GM19324 (cell line): ENCODE data around the gene TTC31.
"Not testable (repeated sequence)": the region's sequence is repeated elsewhere in the genome, so short reads cannot be mapped to it uniquely, and the experiment has no call there.

ENCODE experiments used
- ATAC-seq: cut with Tn5 transposase; IDR thresholded peaks from one replicate; pipeline ENCODE4 v1.9.1; 2021; ENCODE audit warnings: mild to moderate bottlenecking, moderate library complexity; ENCODE audit not compliant: unreplicated experiment, low FRiP score

TTC31 gene

GRCh38 chr2:74457129-74457548 lies 25.7 kb upstream of the TTC31 start:
- no peak for ATAC-seq

GRCh38 chr2:74457549-74458131 lies 25.2 kb upstream of the TTC31 start:
- peak; percentile 29 for ATAC-seq

- peak; percentile 86 for ATAC-seq
These were observed 24.5 kb upstream of the TTC31 start, which contains the start of gene WBP1 for GRCh38 chr2:74458132-74458937. Gene WBP1, plus strand, starts transcription at chr2:74458438. Its CDS starts 165 bp downstream, at chr2:74458603.

GRCh38 chr2:74458938-74459363 lies 23.9 kb upstream of the TTC31 start:
- no peak for ATAC-seq

- not testable (repeated sequence) for ATAC-seq
These were observed 23.3 kb upstream of the TTC31 start for GRCh38 chr2:74459503-74460118.

GRCh38 chr2:74460187-74460586 lies 22.7 kb upstream of the TTC31 start:
- not testable (repeated sequence) for ATAC-seq

GRCh38 chr2:74461187-74462053 lies 21.5 kb upstream of the TTC31 start:
- no peak for ATAC-seq

GRCh38 chr2:74462054-74462785 lies 20.7 kb upstream of the TTC31 start:
- ATAC-seq: no peak

- ATAC-seq: no peak
These were observed 20.1 kb upstream of the TTC31 start for GRCh38 chr2:74462786-74463105.

GRCh38 chr2:74464406-74464805 lies 18.5 kb upstream of the TTC31 start:
- peak; percentile 3 for ATAC-seq

GRCh38 chr2:74470742-74471141 lies 12.1 kb upstream of the TTC31 start:
- not testable (repeated sequence) for ATAC-seq

- no peak for ATAC-seq
These were observed 11.4 kb upstream of the TTC31 start for GRCh38 chr2:74471332-74472065.

- ATAC-seq: peak; percentile 88
These were observed 10.6 kb upstream of the TTC31 start, which contains the start of gene MRPL53 for GRCh38 chr2:74472086-74472944. Gene MRPL53, minus strand, starts transcription at chr2:74472680. Its CDS starts 20 bp downstream, at chr2:74472660.

- peak; percentile 6 for ATAC-seq
These were observed 10.0 kb upstream of the TTC31 start for GRCh38 chr2:74472945-74473258.

GRCh38 chr2:74474481-74474880 lies 8.4 kb upstream of the TTC31 start:
- ATAC-seq: no peak

- no peak for ATAC-seq
These were observed 8.0 kb upstream of the TTC31 start for GRCh38 chr2:74474899-74475298.

- ATAC-seq: no peak
These were observed 1.4 kb upstream of the TTC31 start for GRCh38 chr2:74481431-74481830.
